ENCODE data around the gene ZFAND4.
"Not testable (repeated sequence)": the region's sequence is repeated elsewhere in the genome, so short reads cannot be mapped to it uniquely, and the experiment has no call there.

The ZFAND4 gene

DNA sequence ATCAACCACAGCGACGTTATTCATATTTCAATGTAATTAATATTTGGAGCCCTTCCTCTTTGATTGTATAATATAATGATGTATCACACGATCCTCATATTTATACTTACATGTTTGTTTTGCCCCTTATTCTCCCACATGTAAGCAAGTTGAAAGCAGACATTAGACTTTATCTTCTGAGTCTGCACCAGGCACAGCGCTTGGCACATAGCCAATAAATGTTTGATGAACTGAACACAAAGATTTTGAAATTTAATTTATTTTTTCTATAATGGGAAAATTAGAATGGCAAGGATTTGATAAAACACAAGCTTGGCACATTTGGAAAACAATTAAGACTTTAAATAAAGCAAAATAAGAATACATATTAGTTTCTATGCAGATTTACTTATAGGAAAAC is 31.6 kb downstream of the ZFAND4 start:
- DNase-seq (ENCODE audit: low spot score), result no peak

DNA sequence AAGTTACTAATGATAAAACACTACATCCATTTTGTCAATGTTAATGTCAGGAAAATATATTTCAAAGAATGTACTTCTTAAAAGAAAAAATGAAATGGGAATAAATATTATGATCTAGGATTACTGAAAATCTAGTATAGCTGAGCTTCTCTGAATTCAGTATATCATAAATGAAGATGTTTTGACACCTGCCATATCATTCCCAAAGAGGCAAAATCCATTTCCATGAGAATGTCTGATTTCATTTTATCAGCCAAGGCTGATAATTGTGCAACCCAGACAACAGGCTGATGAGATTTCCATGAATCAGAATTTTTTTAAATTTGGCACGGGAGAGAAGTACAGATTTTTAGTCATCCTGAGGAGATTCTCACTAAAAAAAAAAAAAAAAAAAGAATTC is 32.5 kb downstream of the ZFAND4 start:
- no peak for DNase-seq (ENCODE audit: low spot score)

DNA sequence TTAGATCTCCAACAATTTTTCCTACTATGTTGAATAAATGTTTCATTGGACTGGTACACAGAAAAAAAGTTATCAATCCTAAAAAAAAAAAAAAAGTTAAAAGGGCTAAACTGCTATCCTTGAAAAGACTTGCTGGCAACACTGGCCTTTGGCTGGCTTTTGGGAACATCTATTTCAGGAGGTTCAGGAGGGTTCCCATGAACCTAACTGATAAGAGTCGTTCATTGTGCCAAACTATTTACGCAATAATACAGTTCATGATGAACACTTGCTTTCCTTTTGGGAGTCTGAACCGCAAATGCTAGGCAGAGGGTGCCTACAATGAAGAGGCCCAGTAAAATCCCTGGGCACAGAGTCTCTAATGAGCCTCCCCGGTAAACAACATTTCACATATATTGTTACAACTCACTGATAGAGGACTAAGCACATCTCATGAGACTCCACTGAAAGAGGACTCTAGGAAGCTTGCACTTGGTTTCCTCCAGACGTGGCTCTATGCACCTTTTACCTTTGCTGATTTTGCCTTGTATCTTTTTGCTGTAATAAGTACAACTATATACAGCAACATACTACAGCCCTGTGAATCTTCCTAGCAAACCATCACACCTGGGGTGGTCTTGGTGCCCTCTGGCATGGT is 45.0 kb downstream of the ZFAND4 start:
- DNase-seq (ENCODE audit: low spot score), result no peak

DNA sequence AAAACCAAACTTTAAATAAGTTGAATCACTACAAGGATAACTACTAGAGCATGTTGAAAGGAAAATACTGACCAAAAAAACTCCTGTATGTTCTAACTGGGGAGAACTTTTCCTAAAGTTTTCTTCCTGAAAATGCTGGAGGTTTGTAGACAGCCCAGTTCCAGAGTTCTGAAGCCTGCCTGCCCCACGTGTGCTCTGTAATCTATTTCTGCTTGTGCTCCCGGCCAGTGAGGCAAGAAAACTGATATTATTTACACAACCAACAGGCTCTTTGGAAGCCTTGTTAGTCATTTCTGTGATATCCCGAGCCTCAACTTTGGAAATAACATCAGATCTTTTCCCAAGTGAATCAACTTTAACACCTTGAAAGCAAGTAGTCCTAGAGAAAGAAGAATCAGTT is 46.7 kb downstream of the ZFAND4 start:
- DNase-seq (ENCODE audit: low spot score), result no peak

DNA sequence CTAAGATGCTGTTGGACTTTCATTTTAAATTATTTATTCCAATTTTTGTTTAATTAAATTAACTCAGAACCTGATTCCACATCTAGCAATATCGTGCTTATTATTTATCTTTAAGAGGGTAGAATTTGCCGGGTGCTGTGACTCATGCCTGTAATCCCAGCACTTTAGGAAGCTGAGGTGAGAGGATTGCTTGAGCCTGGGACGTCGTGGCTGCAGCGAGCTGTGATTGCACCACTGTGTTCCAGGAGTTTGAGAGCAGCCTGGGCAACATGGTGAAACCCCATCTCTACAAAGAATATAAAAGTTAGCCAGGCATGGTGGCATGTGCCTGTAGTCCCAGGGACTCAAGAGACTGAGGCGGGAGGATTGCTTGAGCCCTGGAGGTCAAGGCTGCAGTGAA is 47.8 kb downstream of the ZFAND4 start:
- DNase-seq (ENCODE audit: low spot score), result no peak

DNA sequence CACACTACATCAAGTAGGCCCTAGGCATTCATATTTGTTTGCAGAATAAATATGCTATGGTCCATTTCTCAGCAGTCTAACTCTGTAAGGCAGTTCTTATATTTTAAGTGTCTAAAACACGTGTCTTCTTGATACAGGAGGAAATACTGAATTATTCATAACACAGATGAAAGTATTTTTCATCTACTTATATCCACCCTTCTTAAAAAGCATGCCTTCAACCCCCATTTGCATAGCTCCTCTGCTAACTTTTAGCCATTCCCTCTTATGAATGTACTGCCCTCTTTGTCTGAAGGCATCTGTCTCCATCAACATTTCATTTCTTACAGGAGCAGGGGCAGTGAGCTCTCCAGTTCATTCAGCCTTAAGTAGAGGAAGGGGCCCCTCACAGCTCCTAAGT is 57.7 kb downstream of the ZFAND4 start:
- no peak for DNase-seq (ENCODE audit: low spot score)

DNA sequence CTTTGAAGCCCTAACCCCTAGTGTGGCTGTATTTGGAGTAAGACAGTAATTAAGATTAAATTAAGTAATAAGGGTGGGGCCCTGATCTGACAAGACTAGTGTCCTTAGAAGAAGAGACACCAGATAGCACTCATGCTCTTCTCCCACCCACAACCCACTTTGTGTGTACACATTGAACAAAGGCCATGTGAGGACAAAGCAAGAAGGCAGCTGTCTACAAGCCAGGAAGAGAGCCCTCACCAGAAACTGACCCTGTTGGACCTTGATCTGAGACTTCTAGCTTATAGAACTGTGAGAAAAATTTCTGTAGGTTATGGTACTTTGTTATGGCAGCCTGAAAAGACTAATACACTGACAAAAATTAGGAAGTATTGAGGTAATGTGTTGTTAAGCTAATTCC is 59.8 kb downstream of the ZFAND4 start:
- no peak for DNase-seq (ENCODE audit: low spot score)

DNA sequence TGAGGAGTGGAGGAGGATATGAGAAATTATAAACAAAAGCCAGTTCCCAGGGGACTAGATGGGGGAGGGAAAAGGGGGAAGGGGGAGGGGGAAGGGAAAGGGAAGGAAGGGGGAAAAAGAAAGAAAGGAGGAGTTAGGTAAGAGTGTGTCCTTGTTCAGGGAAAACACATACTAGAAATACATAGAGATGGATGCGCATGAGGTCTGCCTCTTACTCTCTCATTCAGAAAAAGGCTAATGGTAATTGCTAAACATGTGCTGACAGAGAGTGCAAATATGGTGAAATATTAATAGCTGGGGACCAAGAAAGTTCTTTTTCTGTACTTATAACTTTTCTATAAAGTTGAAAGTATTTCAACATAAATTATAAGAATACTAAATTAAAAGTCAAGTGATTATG is 64.5 kb downstream of the ZFAND4 start:
- no peak for DNase-seq (ENCODE audit: low spot score)

DNA sequence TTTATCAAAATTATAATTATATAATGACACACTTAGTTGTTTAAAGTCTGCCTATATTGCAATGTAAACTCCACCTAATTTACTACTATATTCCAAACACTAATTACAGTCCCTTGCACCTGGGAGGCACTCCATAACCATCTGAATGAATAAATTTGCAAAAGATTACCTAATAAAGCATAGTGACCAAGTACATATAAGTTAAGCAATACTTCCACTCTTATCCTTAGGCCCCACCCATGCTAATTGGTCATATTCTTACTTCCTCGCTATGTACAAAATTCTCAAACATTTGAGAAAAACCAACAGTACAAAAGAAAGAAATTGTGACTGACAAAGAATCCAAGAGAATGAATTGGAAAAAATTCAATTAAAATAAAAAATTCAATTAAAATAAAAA is 65.3 kb downstream of the ZFAND4 start:
- DNase-seq (ENCODE audit: low spot score), result no peak

DNA sequence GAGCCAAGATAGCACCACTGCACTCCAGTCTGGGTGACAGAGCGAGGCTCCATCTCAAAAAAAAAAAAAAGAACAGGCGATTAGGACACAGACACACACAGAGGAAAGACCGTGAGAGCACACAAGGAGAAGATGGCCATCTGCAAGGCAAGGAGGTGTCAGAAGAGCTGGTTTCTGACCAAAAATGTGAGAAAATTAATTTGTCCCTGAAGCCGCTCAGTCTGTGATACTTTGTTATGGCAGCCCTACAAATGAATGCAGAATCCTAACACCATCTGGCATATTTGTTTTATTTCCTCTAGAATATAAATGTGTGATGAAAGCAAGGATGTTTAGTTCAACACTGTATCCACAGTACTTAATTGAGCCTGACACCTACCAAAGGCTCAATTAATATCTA is 69.7 kb downstream of the ZFAND4 start:
- no peak for DNase-seq (ENCODE audit: low spot score)

DNA sequence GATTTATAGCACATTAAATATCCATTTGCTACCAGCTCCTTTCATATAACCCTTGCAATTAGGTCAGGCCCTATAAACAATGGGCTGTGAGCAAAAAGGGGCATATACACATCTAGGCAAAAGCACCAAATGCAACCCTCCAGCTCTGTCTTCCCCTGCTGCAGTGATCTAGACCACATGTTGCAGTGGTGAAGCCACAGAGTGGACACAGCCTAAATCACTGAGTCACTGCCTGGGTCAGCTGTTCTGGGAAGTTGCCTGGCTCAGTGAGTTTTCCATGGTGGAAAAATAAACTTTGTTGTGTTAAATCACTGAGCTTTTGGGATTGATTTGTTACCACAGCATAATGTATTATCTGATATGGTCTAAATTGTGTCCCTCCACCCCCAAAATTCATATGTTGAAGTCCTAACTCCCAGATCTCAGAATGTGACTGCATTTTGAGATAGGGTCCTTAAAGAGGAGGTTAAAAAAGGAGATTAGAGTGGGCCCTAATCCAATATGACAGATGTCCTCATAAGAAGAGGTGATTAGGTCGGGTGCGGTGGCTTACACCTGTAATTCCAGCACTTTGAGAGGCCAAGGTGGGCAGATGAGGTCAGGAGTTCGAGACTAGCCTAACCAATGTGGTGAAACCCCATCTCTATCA is 70.4 kb downstream of the ZFAND4 start:
- DNase-seq (ENCODE audit: low spot score), result no peak

DNA sequence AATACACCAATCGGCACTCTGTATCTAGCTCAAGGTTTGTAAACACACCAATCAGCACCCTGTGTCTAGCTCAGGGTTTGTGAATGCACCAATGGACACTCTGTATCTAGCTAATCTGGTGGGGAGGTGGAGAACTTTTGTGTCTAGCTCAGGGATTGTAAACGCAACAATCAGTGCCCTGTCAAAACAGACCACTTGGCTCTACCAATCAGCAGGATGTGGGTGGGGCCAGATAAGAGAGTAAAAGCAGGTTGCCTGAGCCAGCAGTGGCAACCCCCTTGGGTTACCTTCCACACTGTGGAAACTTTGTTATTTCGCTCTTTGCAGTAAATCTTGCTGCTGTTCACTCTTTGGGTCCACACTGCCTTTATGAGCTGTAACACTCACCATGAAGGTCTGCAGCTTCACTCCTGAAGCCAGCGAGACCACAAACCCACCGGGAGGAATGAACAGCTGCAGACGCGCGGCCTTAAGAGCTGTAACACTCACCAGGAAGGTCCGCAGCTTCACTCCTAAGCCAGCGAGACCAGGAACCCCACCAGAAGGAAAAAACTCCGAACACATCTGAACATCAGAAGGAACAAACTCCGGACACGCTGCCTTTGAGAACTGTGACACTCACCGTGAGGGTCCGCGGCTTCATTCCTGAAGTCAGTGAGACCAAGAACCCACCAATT is 71.2 kb downstream of the ZFAND4 start:
- not testable (repeated sequence) for DNase-seq (ENCODE audit: low spot score)

DNA sequence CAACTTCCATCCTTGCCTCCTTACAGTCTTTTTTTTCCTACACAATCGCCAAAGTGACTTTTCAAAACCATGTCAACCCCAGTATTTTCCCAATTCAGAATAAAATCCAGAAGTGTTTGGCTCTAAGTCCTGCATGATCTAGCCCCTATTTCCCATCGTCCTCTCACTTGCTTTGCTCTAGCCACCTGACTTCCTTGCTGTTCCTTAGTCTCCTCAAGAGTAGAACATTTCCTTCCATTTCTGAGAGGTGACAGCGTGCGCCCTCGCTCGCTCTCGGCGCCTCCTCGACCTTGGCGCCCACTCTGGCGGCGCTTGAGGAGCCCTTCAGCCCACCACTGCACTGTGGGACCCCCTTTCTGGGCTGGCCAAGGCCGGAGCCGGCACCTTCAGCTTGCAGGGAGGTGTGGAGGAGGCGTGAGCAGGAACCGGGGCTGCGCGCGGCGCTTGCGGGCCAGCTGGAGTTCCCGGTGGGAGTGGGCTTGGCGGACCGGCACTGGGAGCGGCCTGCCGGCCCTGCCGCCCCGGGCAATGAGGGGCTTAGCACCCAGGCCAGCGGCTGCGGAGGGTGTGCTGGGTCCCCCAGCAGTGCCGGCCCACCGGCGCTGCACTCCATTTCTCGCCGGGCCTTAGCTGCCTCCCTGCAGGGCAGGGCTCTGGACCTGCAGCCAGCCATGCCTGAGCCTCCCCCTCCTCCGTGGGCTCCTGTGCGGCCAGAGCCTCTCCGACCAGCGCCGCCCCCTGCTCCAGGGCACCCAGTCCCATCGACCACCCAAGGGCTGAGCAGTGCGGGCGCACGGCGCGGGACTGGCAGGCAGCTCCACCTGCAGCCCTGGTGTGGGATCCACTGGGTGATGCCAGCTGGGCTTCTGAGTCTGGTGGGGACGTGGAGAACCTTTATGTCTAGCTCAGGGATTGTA is 72.0 kb downstream of the ZFAND4 start:
- DNase-seq (ENCODE audit: low spot score), result not testable (repeated sequence)

DNA sequence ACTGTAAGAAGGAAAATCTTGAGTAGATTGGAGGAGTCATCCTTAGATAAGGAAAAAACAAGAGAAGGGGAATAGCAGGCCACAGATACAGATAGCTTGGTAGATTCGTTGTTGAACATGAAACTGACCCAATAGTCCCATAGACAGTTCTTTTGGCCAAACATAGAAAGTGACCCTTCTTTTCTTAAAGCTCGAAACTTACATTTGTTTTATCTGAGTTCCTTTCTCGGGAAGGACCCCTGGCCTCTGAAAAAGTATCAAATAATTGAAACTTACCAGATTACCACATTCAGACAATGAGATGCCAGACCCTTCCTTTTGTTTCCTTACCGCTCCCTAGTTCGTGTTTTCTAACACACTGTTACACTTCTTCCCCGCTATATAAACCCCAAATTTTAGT is 72.9 kb downstream of the ZFAND4 start:
- no peak for DNase-seq (ENCODE audit: low spot score)

DNA sequence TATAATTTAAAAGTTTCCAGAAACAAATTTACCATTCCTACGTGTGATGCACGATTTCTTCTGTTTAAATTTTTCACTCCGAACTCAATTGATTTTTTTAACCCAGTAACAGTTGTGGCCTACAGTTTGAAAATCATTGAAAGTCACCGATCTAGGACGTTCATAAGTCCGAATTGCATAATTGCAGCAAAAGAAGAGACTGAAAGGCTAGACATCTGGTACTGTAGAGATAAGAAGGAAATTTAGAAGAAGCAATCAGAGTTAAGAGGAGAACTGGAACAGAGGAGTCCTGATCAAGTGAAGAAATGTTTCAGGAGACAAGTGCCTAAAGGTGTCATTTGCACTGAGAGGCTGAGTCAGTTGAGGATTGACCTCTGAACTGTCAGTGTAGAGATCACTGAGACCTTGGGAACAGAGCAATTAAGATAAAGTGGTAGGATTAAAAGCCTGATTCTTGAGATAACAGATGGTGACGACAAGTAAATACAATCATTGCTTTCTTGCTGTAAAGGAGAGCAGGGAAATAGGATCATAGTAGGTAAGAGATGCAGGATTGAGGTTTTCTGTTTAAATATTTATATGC is 73.5 kb downstream of the ZFAND4 start:
- no peak for DNase-seq (ENCODE audit: low spot score)

DNA sequence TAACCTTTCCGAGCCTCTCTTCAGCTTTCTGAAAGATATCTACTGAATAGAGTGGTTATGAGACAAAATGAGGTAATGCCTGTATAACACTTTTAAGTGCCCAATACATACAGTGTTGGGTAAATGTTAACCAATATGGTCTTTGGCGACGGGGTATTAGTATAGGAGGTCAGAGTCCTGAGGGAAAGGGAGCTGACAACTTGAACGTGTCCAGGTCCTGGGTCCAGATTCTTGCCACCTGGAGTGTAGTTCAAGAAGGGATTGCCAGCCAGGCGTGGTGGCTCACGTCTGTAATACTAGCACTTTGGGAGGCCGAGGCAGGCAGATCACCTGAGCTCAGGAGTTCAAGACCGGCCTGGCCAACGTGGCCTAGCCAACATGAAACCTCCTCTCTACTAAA is 76.0 kb downstream of the ZFAND4 start:
- DNase-seq (ENCODE audit: low spot score), result no peak

DNA sequence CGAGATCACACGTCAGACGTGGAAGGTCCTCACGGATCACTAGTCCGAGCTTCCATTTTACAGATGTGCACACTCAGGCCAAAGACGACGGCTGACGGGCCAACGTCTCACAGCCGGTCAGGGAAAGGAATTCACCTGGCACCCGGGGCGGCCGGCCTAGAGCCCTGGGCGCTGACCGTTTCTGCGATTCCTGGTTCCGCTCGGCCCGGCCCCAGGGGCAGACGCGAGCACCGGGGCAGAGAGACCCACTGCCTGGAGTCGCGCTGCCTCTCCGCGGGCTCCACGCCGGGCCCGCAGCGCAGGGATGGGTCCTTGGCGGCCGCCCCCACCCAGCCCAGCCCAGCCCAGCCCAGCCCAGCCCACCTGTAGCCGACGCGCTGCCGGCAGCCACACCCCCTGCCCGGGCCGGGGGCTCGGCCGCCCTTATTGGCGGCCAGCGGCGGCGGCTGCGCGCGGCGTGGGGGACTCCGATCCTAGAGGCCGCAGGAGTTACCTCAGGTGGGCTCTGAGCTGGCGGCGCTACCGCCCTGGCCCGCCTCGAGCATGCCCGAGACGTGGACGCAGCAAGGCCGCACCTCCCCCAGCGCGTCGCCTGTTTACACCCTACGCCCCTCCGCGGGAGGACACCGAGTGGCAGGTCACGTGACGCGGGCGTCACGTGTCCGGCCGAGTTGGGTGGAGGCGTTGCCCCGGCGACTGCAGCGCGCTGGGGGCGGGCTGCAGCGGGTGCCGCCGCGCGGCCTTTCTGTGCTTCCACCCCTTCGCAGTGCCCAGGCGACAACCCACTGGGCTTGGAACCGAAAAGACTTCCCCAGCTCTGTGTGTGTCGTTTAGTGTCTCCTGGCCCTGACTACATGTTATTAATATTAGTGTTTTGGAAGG is 78.1 kb downstream of the ZFAND4 start:
- DNase-seq (ENCODE audit: low spot score), result peak; percentile 88

DNA sequence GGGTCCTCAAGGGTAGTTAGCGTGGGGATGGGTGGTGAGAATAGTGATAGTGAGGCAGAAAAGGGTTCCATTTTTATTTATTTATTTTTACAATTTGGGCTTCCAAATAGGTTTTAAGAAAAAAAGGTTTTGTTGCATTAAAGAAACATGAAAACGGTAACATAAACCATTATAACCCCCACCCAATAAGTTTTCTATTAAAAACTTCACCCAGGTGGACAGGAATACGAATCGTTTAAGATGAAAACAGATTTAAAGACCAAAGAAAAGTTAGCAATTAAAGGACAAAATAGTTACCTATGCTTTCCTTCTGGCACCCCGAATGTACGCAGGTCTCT is 78.7 kb downstream of the ZFAND4 start:
- no peak for DNase-seq (ENCODE audit: low spot score)

DNA sequence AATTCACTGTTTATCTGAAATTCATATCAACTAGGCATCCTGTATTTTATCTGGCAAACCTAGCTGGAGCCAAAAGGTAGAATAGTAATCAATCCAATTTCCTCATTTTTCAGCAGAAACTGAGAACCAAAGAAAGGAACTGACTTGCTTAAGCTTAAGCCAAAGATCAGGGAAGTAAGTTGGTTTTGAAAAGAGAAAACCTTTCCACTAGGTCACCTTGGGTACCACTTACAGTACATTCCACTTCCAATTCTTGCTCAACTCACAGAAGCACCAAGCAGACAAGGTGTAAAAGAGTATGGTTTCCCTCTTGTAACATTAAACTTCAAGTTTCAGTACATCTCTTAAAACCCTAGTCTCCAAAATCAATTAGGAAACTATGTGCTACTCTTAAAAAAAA is 79.6 kb downstream of the ZFAND4 start:
- DNase-seq (ENCODE audit: low spot score), result no peak

DNA sequence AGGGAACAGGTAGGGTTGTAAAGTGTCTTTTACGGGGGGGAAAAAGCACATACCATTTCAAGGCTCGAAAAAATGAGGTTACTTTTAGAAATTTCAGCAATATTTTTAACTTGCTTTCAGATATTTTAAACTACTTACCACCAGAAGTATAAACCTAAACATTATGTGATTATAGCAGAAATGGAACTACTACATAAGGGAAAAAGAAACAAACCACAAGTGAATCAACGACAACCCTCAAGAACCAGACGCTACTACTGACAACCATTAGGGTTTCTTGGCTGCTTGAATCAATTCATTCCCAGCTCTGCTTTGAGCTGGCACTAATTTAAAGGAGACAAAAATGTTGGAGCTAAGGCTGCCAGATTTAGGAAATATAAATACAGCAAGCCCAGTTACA is 80.1 kb downstream of the ZFAND4 start:
- peak; percentile 14 for DNase-seq (ENCODE audit: low spot score)

DNA sequence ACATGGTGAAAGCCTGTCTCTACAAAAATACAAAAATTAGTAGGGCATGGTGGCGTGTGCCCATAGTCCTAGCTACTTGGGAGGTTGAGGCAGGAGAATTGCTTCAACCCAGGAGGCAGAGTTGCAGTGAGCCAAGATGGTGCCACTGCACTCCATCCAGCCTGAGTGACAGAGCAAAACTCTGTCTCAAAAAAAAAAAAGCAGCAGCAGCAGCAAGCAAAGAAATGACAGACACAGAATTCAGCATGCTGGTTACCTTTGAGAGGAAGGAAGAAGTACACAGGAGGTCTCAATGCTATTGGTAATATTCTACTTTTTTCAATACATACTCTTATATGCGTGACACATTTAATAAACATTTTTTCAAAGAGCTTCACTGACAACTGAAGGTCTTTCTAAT is 81.3 kb downstream of the ZFAND4 start:
- DNase-seq (ENCODE audit: low spot score), result no peak

Measured in CD4-positive, alpha-beta T cell treated with Interleukin-6 at 100 ng/mL for 8 hours (primary cell).